K562 (cell line): ENCODE results near the gene AGL. TPM values are rescaled to one million over a fixed set of nuclear protein-coding genes. Genes with fewer than 3 reads are reported as not detected.

Experiments
- ARID1B ChIP-seq: fragments of 450-650 bp; IDR thresholded peaks from 2 replicates; pipeline ENCODE4 v1.6.1; 2016; ENCODE audit warnings: antibody characterized with exemption, mild to moderate bottlenecking, inconsistent platforms
- CCNT2 ChIP-seq: IDR thresholded peaks from 2 replicates; pipeline ENCODE4 v1.6.1; 2011; ENCODE audit warnings: borderline replicate concordance, low read depth, mild to moderate bottlenecking, moderate library complexity, mixed read lengths, low read length; ENCODE audit not compliant: insufficient read length; ENCODE audit errors: extremely low read depth
- ETV6 ChIP-seq, 3 experiments: fragments of 150-350 bp in 1 of 3; sonication (generic) in 1 of 3; formaldehyde crosslinking in 1 of 3; IDR thresholded peaks; 2 replicates each; pipeline versions ENCODE4 v1.6.1 to v1.8.0; 2014 to 2022; ENCODE audit warnings: borderline replicate concordance in 2 of 3, low read depth in 2 of 3, antibody characterized with exemption in 1 of 3, low read length in 1 of 3, mild to moderate bottlenecking in 1 of 3, missing genetic modification reagents in 1 of 3
- ILF3 ChIP-seq: fragments of 450-650 bp; IDR thresholded peaks from 2 replicates; pipeline ENCODE4 v1.6.1; 2018; ENCODE audit warnings: antibody characterized with exemption, mild to moderate bottlenecking, moderate library complexity, borderline replicate concordance
- MAFG ChIP-seq: fragments of 450-650 bp; conservative IDR thresholded peaks from 2 replicates; pipeline ENCODE4 v1.6.1; 2016; ENCODE audit warnings: missing genetic modification characterization, missing compliant biosample characterization
- MTA2 ChIP-seq: fragments of 450-650 bp; IDR thresholded peaks from 2 replicates; pipeline ENCODE4 v1.6.1; 2016; ENCODE audit warnings: low read depth
- PHTF2 ChIP-seq: fragments of 250-450 bp; sonication (Bioruptor Pico); IDR thresholded peaks from 2 replicates; pipeline ENCODE4 v1.5.0; 2021; ENCODE audit warnings: mild to moderate bottlenecking
- PML ChIP-seq: IDR thresholded peaks from 2 replicates; pipeline ENCODE4 v1.6.1; 2012; ENCODE audit warnings: low read length, inconsistent platforms
- RAD21 ChIP-seq, 2 experiments: fragments of 250-450 bp in 1 of 2; fragments of 450-650 bp in 1 of 2; sonication (Bioruptor Pico) in 1 of 2; formaldehyde crosslinking in 1 of 2; IDR thresholded peaks in 1 of 2; conservative IDR thresholded peaks in 1 of 2; 2 replicates each; pipeline versions ENCODE4 v1.4.0 to v1.8.0; 2020 to 2022; ENCODE audit warnings: mild to moderate bottlenecking in 2 of 2, moderate library complexity in 1 of 2
- RAD51 ChIP-seq: fragments of 450-650 bp; IDR thresholded peaks from 2 replicates; pipeline ENCODE4 v1.7.1; 2016; ENCODE audit warnings: low read depth, mild to moderate bottlenecking, borderline replicate concordance
- RBM39 ChIP-seq: fragments of 200-400 bp; formaldehyde crosslinking; optimal IDR thresholded peaks from 2 replicates; pipeline ENCODE3; 2018; ENCODE audit warnings: low read depth, low read length
- SPI1 ChIP-seq: IDR thresholded peaks from 2 replicates; pipeline ENCODE4 v1.6.1; 2011; ENCODE audit warnings: low read depth, low read length, control low read depth, borderline replicate concordance
- TCF3 ChIP-seq: sonication (generic); formaldehyde crosslinking; IDR thresholded peaks from 2 replicates; pipeline ENCODE4 v1.4.0; 2020; ENCODE audit warnings: mild to moderate bottlenecking, missing genetic modification reagents
- TFAM ChIP-seq: fragments of 250-450 bp; sonication (Bioruptor Pico); conservative IDR thresholded peaks from 2 replicates; pipeline ENCODE4 v1.5.0; 2021; ENCODE audit warnings: mild to moderate bottlenecking, moderate library complexity
- ZNF239 ChIP-seq: fragments of 250-450 bp; sonication (Bioruptor Pico); IDR thresholded peaks from 2 replicates; pipeline ENCODE4 v1.4.0; 2020; ENCODE audit warnings: mild to moderate bottlenecking
- ZNF431 ChIP-seq: sonication (generic); formaldehyde crosslinking; IDR thresholded peaks from 2 replicates; pipeline ENCODE4 v1.8.0; 2022; ENCODE audit warnings: mild to moderate bottlenecking, missing genetic modification reagents
- ZNF696 ChIP-seq: fragments of 250-450 bp; sonication (Bioruptor Pico); conservative IDR thresholded peaks from 2 replicates; pipeline ENCODE4 v1.4.0; 2020; ENCODE audit warnings: mild to moderate bottlenecking, moderate library complexity
- ZNF830 ChIP-seq: fragments of 250-450 bp; sonication (Bioruptor Pico); IDR thresholded peaks from 2 replicates; pipeline ENCODE4 v1.5.0; 2021; ENCODE audit warnings: mild to moderate bottlenecking
- polyA plus RNA-seq, 8 experiments: library from polyadenylated mRNA; depleted of rRNA in 4 of 8; stranded (reverse) in 5 of 8; unstranded in 3 of 8; fragments of >200 nt; fragmentation: Nextera tagmentation in 2 of 8; fragmentation: Illumina TruSeq in 1 of 8; extraction: Ambion mirVana in 2 of 8; extraction: Trizol in 1 of 8; gene quantifications; 2 replicates each; pipeline versions ENCODE4 v1.2.1 to v1.2.3, GENCODE V29; 2011 to 2014; ENCODE audit warnings: inconsistent platforms in 1 of 8, missing spikeins in 1 of 8
- total RNA-seq, 7 experiments: library from RNA; depleted of rRNA in 6 of 7; stranded (reverse); fragments of >200 nt in 6 of 7; fragmentation: Illumina TruSeq in 2 of 7; extraction: Trizol in 2 of 7; gene quantifications; 2 replicates each; pipeline versions ENCODE4 v1.2.1 to v1.2.3, GENCODE V29; 2011 to 2021; ENCODE audit warnings: low replicate concordance in 1 of 7
- TF ChIP-seq, protein P1 (sequence below): fragments of 450-650 bp; formaldehyde crosslinking; IDR thresholded peaks from 2 replicates; pipeline ENCODE4 v1.4.0; 2020; ENCODE audit warnings: mild to moderate bottlenecking, mixed read lengths
- TF ChIP-seq, protein P2 (sequence below): sonication (generic); formaldehyde crosslinking; IDR thresholded peaks from 2 replicates; pipeline ENCODE4 v1.8.1; 2023; ENCODE audit warnings: mild to moderate bottlenecking, missing genetic modification reagents
- TF ChIP-seq, protein P3 (sequence below): fragments of 250-450 bp; sonication (Bioruptor Pico); IDR thresholded peaks from 2 replicates; pipeline ENCODE4 v1.5.0; 2021; ENCODE audit warnings: mild to moderate bottlenecking, moderate library complexity

The AGL gene
- total and polyA plus RNA-seq, 9 of the 15 experiments (the other 6 are each of a cell fraction or from before 2014, with no cell fraction given) = 6.3 to 20.4 (median 12.4) TPM

DNA sequence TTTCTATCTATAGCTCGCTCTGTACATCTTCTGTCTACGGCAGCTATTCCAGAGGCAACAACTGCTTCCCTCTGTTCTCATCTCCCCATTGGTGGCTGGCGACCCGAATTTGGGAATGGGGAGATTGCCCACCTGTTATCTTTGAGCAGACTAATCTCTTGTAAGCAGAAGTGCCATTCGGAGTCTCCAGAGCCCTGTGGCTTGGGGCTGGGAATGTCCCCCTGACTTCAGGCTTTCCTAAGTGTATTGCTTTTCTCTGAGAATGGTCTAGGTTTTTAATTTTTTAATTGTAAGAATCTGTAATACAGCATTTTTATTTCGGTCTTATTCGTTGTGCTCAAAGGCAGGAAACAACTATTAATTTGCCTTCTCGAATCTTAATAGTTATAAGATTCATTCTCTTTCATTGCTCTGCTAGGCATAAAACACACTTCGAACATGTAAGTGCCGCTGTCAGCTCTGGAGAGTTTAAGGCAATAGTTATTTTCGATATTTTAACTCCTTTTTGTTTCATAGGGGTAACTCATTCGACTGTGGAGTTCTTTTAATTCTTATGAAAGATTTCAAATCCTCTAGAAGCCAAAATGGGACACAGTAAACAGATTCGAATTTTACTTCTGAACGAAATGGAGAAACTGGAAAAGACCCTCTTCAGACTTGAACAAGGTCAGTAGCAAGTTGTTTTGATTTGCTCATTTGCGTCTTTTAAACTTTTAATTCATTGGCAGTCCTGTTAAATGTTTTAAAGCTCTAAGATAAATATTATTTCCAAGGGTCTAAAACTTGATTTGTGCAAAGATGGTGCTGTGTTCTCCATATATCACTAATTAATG, 514 bp downstream of the AGL start (continued):
- TF ChIP-seq ZNF239 (CRISPR knock-in tag) (no peak), ARID1B (peak; percentile 44; the same call in 1 of the 2 replicates), SPI1 (0 out of 2 replicates have a peak, but pooled peaks have one; percentile 35), PML (no peak), RAD21 (CRISPR knock-in tag; conservative IDR thresholded peaks at IDR 0.05 in 1 of 2, IDR thresholded peaks at IDR 0.05 in 1 of 2) (no peak), RBM39 (no peak), MAFG (tag) (no peak), TCF3 (CRISPR knock-in tag) (peak; percentile 13; the same call in 1 of the 2 replicates), ETV6 (IDR thresholded peaks at IDR 0.05; ENCODE audit: borderline replicate concordance in 1 of 2, low read depth in 2 of 2, low read length in 1 of 2) (no peak), ETV6 (CRISPR knock-in tag; IDR thresholded peaks at IDR 0.05; ENCODE audit: borderline replicate concordance) (no peak), CCNT2 (no peak), ZNF830 (CRISPR knock-in tag) (no peak), PHTF2 (CRISPR knock-in tag) (no peak), ZNF431 (CRISPR knock-in tag) (no peak), MTA2 (0 out of 2 replicates have a peak, but pooled peaks have one; percentile 2), ILF3 (no peak), RAD51 (no peak), ZNF696 (CRISPR knock-in tag) (no peak), TFAM (no peak)
- TF ChIP-seq, protein P1, sequence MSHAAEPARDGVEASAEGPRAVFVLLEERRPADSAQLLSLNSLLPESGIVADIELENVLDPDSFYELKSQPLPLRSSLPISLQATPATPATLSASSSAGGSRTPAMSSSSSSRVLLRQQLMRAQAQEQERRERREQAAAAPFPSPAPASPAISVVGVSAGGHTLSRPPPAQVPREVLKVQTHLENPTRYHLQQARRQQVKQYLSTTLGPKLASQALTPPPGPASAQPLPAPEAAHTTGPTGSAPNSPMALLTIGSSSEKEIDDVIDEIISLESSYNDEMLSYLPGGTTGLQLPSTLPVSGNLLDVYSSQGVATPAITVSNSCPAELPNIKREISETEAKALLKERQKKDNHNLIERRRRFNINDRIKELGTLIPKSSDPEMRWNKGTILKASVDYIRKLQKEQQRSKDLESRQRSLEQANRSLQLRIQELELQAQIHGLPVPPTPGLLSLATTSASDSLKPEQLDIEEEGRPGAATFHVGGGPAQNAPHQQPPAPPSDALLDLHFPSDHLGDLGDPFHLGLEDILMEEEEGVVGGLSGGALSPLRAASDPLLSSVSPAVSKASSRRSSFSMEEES (CRISPR knock-in tag) = no peak
- TF ChIP-seq, protein P2, sequence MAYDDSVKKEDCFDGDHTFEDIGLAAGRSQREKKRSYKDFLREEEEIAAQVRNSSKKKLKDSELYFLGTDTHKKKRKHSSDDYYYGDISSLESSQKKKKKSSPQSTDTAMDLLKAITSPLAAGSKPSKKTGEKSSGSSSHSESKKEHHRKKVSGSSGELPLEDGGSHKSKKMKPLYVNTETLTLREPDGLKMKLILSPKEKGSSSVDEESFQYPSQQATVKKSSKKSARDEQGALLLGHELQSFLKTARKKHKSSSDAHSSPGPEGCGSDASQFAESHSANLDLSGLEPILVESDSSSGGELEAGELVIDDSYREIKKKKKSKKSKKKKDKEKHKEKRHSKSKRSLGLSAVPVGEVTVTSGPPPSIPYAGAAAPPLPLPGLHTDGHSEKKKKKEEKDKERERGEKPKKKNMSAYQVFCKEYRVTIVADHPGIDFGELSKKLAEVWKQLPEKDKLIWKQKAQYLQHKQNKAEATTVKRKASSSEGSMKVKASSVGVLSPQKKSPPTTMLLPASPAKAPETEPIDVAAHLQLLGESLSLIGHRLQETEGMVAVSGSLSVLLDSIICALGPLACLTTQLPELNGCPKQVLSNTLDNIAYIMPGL = no peak
- TF ChIP-seq, protein P3, sequence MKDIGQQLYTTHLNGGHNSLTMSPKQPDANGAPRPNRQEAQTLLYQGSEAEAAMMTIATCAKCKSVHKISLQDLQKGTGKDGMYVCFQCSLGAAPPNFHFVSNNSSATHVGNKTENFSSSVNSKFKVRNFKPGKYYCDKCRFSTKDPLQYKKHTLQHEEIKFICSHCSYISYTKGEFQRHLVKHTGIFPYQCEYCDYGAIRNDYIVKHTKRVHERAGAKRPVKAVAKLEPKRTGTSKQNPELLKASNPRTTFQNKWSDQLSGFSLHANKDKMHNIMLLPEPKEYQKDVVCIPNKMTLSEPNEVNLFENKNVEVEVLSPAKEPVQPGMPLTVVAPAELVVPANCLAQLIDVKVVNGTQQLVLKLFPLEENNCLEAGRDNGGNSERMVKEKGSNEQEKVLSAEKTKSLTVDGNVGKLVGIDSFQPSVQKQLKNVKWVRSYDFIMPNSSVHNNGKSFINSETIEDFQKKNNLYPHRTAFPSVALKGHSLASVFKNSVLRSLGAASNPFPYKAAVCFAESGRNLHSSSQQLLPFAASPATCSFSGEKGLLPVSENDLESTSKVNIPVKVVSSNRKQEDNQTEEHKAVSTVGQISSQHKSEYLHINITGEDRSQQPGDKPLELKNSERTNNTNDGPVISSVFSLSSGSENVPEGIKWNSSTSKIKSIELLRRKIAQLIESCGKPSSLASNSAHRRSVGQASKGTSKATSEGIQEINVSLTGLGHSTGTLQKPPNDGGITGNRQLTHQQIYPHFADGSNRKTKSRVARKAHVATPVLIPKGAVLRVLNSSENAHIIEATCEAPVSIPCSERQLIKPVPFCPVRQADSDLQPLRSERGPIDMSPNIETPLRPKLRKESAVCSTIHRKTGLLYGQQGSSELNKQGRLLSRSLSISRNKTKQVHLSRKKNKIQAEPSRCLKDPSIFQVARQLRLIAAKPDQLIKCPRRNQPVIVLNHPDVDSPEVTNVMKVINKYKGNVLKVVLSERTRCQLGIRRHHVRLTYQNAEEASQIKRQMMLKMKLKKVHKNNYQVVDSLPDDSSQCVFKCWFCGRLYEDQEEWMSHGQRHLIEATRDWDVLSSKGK (CRISPR knock-in tag) = no peak
